Glutamatergic neuron (in vitro differentiated cells): ENCODE results near the gene BIN1. TPM values are rescaled to one million over a fixed set of nuclear protein-coding genes. Genes with fewer than 3 reads are reported as not detected.

Experiments used
- DNase-seq: peaks from one replicate; pipeline ENCODE4 v3.0.0; 2022
- H3K27ac Mint-ChIP-seq: one replicate; pipeline ENCODE4 v1.8.0; 2020; ENCODE audit warnings: mild to moderate bottlenecking, mixed read lengths, inconsistent platforms; ENCODE audit not compliant: unreplicated experiment
- H3K27me3 Mint-ChIP-seq: one replicate; pipeline ENCODE4 v1.8.0; 2020; ENCODE audit warnings: mild to moderate bottlenecking, moderate library complexity, mixed read lengths, inconsistent platforms; ENCODE audit not compliant: unreplicated experiment
- H3K36me3 Mint-ChIP-seq: one replicate; pipeline ENCODE4 v1.8.0; 2020; ENCODE audit warnings: mild to moderate bottlenecking, mixed read lengths, inconsistent platforms; ENCODE audit not compliant: unreplicated experiment
- H3K4me1 Mint-ChIP-seq: one replicate; pipeline ENCODE4 v1.8.0; 2020; ENCODE audit warnings: mild to moderate bottlenecking, low read depth, mixed read lengths, inconsistent platforms; ENCODE audit not compliant: unreplicated experiment
- H3K4me3 Mint-ChIP-seq: one replicate; pipeline ENCODE4 v1.8.0; 2020; ENCODE audit warnings: mild to moderate bottlenecking, mixed read lengths, inconsistent platforms; ENCODE audit not compliant: unreplicated experiment
- H3K9me3 Mint-ChIP-seq: one replicate; pipeline ENCODE4 v1.8.0; 2020; ENCODE audit warnings: mild to moderate bottlenecking, moderate library complexity, mixed read lengths, inconsistent platforms; ENCODE audit not compliant: unreplicated experiment
- CTCF ChIP-seq: fragments of 200-600 bp; sonication (generic); IDR thresholded peaks from one replicate; pipeline ENCODE4 v1.5.0; 2021; ENCODE audit not compliant: partially characterized antibody, unreplicated experiment
- long read RNA-seq: library from polyadenylated mRNA; unstranded; transcript quantifications from one replicate; pipeline ENCODE4 v2.0.0, GENCODE V29; 2020; ENCODE audit not compliant: unreplicated experiment
- total RNA-seq: library from RNA; stranded (reverse); fragmentation: NEBNext Ultra II Directional; extraction: Animal tissue kit (Norgen Biotek cat#: 25700); gene quantifications from one replicate; pipeline ENCODE4 v1.2.1, GENCODE V29; 2021; ENCODE audit not compliant: unreplicated experiment

The BIN1 gene
- 176 TPM for total RNA-seq
- long read RNA-seq, transcript BIN1-202 (19 exons, 2,693 nt), result major isoform, 37 of 74 reads
- long read RNA-seq, partial matches to known transcripts, result 3 of 74 reads
- long read RNA-seq, other reads (novel, unspliced or antisense), result 33 of 74 reads

DNA sequence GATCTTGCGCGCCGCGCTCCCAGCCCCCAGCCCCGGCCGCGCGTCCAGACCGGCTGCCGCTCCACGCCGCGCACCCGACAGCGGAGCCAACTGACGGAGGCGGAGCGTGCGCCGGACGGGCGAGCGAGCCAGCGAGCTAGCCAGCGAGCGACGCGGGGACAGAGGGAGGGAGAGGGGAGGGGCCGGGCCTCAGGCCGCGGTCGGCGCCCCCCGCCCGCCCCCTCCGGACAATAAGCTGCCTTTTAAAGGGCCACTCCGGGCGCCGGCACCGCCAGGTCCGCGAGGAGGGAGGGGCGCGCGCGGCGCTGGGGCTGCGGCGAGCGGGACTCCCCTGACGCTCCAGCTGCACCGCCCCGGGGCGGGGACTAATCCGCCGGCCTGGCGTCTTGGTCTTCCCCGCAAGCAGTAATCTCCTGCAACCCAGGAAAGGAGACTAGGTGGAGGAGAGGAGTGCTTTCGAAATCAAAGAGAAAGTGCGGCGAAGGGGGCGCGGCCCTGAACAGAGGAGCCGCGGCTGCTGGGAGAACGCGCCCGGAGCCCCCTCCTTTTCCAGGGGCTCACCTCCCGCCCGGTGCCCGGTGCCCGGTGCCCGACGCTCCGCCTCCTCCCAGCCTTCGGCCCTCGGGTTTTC is at the start of gene BIN1:
Gene BIN1, minus strand, starts transcription at position 164 of the 631 bp plus-strand sequence. CDS start 211 bp downstream, outside the sequence.
- DNase-seq, result peak; percentile 92
- Mint-ChIP-seq H3K4me1 (peaks cover 31% of the 10 kb centered on the region), H3K9me3 (peaks cover 5% of the 10 kb centered on the region), H3K36me3 (no peaks in the 10 kb centered on the region), H3K4me3 (peak within 1 kb of the TSS; percentile 86), H3K27ac (peak within 1 kb of the TSS; percentile 73), H3K27me3 (peaks cover 10% of the 10 kb centered on the region)
- no peak for TF ChIP-seq CTCF

GRCh38 chr2:127155947-127156346 is 49.0 kb upstream of the BIN1 start:
- Mint-ChIP-seq H3K36me3 (peaks cover 5% of the 10 kb centered on the region), H3K27ac (no peak overlapping the region), H3K9me3 (no peaks in the 10 kb centered on the region), H3K27me3 (no peaks in the 10 kb centered on the region), H3K4me1 (peaks cover under 1% of the 10 kb centered on the region), H3K4me3 (no peak overlapping the region)
- no peak for DNase-seq
- no peak for TF ChIP-seq CTCF

GRCh38 chr2:127155028-127155581 is 48.2 kb upstream of the BIN1 start:
- Mint-ChIP-seq H3K27me3 (no peaks in the 10 kb centered on the region), H3K9me3 (no peaks in the 10 kb centered on the region), H3K27ac (no peak overlapping the region), H3K4me3 (no peak overlapping the region), H3K4me1 (no peaks in the 10 kb centered on the region), H3K36me3 (peaks cover 5% of the 10 kb centered on the region)
- no peak for DNase-seq
- TF ChIP-seq CTCF, result no peak

GRCh38 chr2:127154396-127154795 is 47.4 kb upstream of the BIN1 start:
- no peaks in the 10 kb centered on the region for H3K4me1 Mint-ChIP-seq
- DNase-seq, result no peak
- peaks cover 5% of the 10 kb centered on the region for H3K36me3 Mint-ChIP-seq
- H3K27ac Mint-ChIP-seq, result no peak overlapping the region
- H3K9me3 Mint-ChIP-seq, result no peaks in the 10 kb centered on the region
- no peak for TF ChIP-seq CTCF
- H3K27me3 Mint-ChIP-seq, result no peaks in the 10 kb centered on the region
- no peak overlapping the region for H3K4me3 Mint-ChIP-seq

DNA sequence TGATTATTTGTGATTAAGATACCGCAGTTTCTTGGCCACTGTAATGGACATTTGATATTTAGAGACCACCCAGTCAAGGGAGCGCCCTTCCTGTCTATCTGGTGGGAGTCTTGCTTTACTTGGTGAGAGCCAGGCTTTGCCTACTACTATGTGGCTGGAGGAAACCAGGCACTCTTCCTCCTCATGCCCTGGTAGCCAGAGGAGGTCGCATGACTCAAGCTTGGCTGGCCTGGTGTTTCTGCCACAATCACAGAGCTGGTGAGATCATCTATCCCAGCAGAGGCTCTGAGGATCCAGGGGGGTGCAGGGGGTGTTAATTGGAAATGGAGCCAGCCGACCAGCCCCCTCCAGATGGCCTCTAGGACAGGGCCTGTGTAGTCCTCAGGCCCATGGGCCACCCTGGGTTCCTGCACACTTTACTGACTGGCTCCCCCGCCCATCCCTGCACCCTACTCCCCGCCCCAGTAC is 46.8 kb upstream of the BIN1 start:
- no peak overlapping the region for H3K27ac Mint-ChIP-seq
- H3K4me1 Mint-ChIP-seq, result no peaks in the 10 kb centered on the region
- H3K4me3 Mint-ChIP-seq, result no peak overlapping the region
- H3K36me3 Mint-ChIP-seq, result peaks cover 5% of the 10 kb centered on the region
- H3K9me3 Mint-ChIP-seq, result no peaks in the 10 kb centered on the region
- no peak for DNase-seq
- no peak for TF ChIP-seq CTCF
- no peaks in the 10 kb centered on the region for H3K27me3 Mint-ChIP-seq
